Choroid plexus epithelial cell (primary cell): ENCODE results near the gene UGGT1.
A peak's percentile ranks its signal among the peaks of the same experiment; 100 is the strongest.

Experiments
- DNase-seq: peaks from one replicate; pipeline ENCODE4 v3.0.0-alpha.2; 2010; ENCODE audit warnings: low read depth
- H3K4me3 ChIP-seq: 2 replicates; pipeline ENCODE4 v1.5.1; 2011; ENCODE audit warnings: low read depth, mild to moderate bottlenecking, control low read depth, low read length, moderate library complexity
- TF ChIP-seq, protein P1 (sequence below): conservative IDR thresholded peaks from 2 replicates; pipeline ENCODE4 v1.5.1; 2011; ENCODE audit warnings: low read depth, mild to moderate bottlenecking, control low read depth, inconsistent platforms, low read length, moderate library complexity

UGGT1 gene

DNA sequence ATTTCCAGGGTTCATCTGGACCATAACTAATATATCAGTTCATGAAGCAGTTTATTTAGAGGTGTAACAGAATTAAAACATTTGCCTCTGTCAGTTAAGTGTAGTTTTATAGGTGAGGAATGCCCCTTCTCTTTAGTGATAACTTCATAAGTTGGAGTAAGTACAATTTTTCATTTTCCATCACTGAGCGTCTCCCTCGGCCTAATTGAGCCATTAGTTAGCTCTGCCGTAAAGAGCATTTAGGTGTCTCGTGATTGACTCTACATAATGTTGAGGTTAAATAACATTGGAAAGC is 88.4 kb downstream of the UGGT1 start:
- H3K4me3 ChIP-seq = peak overlapping the region; percentile 22
- no peak for DNase-seq
- TF ChIP-seq, protein P1, sequence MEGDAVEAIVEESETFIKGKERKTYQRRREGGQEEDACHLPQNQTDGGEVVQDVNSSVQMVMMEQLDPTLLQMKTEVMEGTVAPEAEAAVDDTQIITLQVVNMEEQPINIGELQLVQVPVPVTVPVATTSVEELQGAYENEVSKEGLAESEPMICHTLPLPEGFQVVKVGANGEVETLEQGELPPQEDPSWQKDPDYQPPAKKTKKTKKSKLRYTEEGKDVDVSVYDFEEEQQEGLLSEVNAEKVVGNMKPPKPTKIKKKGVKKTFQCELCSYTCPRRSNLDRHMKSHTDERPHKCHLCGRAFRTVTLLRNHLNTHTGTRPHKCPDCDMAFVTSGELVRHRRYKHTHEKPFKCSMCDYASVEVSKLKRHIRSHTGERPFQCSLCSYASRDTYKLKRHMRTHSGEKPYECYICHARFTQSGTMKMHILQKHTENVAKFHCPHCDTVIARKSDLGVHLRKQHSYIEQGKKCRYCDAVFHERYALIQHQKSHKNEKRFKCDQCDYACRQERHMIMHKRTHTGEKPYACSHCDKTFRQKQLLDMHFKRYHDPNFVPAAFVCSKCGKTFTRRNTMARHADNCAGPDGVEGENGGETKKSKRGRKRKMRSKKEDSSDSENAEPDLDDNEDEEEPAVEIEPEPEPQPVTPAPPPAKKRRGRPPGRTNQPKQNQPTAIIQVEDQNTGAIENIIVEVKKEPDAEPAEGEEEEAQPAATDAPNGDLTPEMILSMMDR = no peak

DNA sequence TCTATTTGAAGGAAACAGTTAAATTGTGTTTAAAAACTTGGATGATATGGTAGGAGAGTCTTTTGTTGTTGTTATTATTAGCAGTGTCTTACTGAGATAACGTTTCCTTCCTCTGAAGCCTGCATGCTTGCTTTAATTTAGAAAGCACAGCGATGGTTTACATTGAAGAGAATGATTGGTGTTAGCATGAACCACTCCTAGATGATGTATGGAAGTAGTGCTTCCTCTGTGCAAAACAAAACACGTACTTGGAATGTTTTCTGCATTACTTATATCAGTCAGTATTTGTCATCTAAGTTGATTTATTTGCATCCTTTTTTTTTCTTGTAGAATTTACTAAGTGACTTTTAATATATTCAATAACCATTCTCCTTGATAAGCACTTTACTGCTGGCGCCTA is 89.0 kb downstream of the UGGT1 start:
- DNase-seq = peak; percentile 49

DNA sequence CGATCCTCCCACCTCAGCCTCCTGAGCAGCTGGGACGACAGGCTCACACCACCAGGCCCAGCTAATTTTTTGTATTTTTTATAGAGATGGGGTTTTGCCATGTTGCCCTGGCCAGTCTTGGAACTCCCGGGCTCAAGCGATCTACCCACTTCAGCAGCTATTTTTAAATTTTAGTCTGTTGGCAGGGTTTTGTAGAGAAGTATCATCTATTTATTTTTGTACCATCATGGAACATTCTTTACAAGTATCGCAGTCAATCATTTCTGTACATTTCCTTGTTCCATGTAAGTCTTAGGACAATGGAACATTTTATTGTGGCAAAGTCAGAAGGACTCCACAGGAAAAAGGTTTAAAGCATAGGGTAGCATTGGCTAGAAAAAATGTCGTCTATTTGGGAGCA is 94.6 kb downstream of the UGGT1 start:
- no peak overlapping the region for H3K4me3 ChIP-seq
- TF ChIP-seq, protein P1 = no peak
- no peak for DNase-seq

More for the DNA sequence above, 89.0 kb downstream of the UGGT1 start:
- TF ChIP-seq, protein P1 = no peak
- no peak overlapping the region for H3K4me3 ChIP-seq

DNA sequence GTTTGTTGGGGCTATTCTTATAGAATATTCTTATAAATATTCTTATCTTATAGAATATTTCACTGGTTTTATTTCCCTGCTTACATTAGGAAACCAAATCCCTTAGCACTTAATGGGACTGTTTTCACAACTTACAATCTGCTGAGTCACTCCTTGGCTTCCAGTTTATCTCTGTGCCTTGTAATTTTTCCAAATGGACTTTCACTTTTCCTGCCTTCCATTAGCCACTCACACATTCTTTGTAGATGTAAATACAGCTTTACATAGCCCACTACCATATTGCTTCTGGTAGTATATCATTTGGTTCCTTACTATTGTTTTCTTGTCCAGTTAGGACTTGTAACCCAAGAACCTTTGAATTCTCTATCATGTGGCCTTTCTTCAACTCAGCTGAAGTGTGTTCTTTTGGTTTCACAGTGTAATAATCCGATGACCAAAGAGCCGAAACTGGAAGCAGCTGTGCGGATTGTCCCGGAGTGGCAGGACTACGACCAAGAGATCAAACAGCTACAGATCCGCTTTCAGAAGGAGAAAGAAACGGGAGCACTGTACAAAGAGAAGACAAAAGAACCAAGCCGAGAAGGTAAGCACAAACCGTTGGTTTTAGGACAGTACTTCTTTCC is 96.1 kb downstream of the UGGT1 start:
- H3K4me3 ChIP-seq = no peak overlapping the region
- peak; percentile 80 for DNase-seq
- TF ChIP-seq, protein P1 = no peak

DNA sequence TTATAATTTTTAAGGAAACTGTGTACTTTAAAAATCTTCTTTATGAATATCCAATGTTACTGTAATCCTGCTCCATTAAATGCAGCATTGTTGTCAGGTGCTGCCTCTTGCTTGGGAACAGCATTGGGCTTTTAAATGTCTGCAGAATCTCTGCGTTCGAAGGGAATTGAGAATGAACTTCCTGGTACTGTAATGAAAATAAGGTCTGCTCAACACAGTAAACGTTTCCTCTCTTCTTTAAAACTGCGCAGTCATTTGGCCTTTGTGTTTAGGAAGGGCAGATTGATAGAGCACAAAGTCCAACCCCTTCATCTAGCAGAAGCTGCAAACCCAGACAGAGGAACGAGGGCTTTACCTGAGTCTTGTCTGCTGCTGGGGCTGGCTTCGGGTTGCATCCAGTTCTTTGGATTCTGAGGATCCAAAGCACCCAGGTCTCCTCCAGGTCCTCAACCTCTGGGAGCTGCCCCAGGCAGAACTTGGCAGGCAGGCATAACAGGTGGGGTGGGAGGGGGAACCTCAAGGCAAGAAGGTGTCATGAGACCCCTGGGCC is 104.5 kb downstream of the UGGT1 start:
- no peak for DNase-seq
- H3K4me3 ChIP-seq = no peak overlapping the region
- TF ChIP-seq, protein P1 = no peak

DNA sequence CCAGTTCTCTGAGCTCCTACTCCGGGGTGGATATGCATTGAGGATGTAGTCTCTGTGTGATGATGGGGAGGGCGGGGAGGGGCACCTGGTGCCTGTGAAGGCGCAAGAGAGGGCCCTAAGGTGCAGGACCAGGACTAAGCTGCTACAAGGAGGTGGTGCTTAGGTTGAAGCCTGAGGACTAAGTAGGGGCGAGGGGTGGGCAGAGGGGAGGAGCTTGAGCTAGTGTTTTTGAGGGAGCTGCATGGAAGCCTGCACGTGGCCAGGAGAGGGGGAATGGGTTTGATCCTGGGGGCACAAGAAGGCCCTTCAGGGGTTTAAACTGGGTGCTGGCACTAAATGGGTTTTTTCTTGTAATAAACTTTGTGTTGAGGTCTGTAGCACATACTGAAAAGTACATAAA is 105.0 kb downstream of the UGGT1 start:
- TF ChIP-seq, protein P1 = no peak
- no peak overlapping the region for H3K4me3 ChIP-seq
- DNase-seq = no peak

DNA sequence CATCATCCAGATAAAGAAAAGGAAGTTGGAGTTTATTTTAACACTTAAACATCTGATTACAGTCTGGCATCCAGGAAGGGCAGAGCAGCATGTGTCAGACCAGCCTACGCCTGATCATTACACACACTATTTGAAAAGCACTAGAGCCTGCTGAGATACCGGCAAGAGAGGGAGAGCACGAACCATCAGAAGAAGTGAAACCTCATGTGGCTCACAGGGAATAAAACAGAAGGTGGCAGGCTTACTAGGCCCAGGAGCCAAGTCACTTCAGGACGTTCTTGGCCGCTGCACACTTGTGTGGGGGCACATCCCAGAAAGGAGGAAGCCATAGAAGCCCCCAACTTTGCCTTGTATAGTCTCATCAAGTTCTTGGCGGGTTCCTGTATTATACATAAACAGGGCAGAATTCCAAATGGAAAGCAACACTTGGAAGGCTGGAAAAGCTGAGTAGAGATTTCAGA is 105.5 kb downstream of the UGGT1 start:
- TF ChIP-seq, protein P1 = peak; percentile 19
- peak; percentile 74 for DNase-seq
- no peak overlapping the region for H3K4me3 ChIP-seq
